ENCODE measurements around the gene SGF29. TPM values are rescaled to one million over a fixed set of nuclear protein-coding genes. Genes with fewer than 3 reads are reported as not detected.
A peak's percentile ranks its signal among the peaks of the same experiment; 100 is the strongest.
"Not testable (repeated sequence)": the region's sequence is repeated elsewhere in the genome, so short reads cannot be mapped to it uniquely, and the experiment has no call there.

SGF29 gene
- total RNA-seq, 3 donors from 2014 or later, result 28.5 to 35.8 (median 28.8) TPM

- peaks cover 0 to 5% of the 10 kb centered on the region in 2 donors for H3K4me1 ChIP-seq
- H3K27ac ChIP-seq, result peak overlapping the region; percentile 51 to 68
- H3K9me3 ChIP-seq, result no peaks in the 10 kb centered on the region
- no peaks in the 10 kb centered on the region for H3K36me3 ChIP-seq
- no peak overlapping the region for H3K4me3 ChIP-seq
- no peaks in the 10 kb centered on the region for H3K27me3 ChIP-seq
- intact Hi-C loops (cut with DNase I; ENCODE audit: low total_unique reads), result loop anchor here (10.0 kb wide), 1 partner anchor 48 kb away; the partner anchor contains the start of genes APOBR and CLN3
- TF ChIP-seq CTCF (IDR thresholded peaks at IDR 0.05) (no peak), POLR2AphosphoS5 (IDR thresholded peaks at IDR 0.05) (no peak), POLR2A (IDR thresholded peaks at IDR 0.05) (no peak)
- DNase-seq (ENCODE audit: low spot score in 2 of 2), result no peak
These were observed 11.1 kb upstream of the SGF29 start for GRCh38 chr16:28542646-28543045.

DNA sequence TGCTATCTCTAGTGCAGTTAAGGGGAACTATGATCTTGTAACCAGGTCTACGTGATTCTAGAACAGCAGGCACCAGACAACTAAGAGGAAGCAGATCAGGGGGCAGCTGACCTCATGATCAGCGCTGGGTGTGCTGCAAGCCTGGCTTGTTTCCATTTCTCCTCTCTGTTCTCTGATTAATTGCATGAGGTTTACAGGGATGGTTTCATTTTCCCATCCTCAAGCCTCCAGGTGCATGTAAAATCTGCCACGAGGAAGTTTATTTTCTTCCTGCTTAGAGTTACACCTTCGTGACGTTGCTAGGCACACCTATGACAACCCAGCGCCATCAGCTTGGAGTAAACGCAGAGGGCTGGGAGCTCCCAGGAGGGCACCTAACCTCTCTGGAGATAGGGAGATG, 10.6 kb upstream of the SGF29 start:
- peak in 1 of 2 donors; percentile 55 for DNase-seq (ENCODE audit: low spot score in 2 of 2)
- Histone ChIP-seq H3K9me3 (no peaks in the 10 kb centered on the region), H3K27ac (peak overlapping the region; percentile 51 to 68), H3K4me3 (no peak overlapping the region), H3K36me3 (no peaks in the 10 kb centered on the region), H3K4me1 (peaks cover 0 to 5% of the 10 kb centered on the region in 2 donors), H3K27me3 (no peaks in the 10 kb centered on the region)
- intact Hi-C loops (cut with DNase I; ENCODE audit: low total_unique reads), result loop anchor here (10.0 kb wide), 1 partner anchor 48 kb away; the partner anchor contains the start of genes APOBR and CLN3
- no peak for TF ChIP-seq CTCF (IDR thresholded peaks at IDR 0.05)
- peak in 1 of 3 donors; percentile 52 for TF ChIP-seq POLR2AphosphoS5 (IDR thresholded peaks at IDR 0.05)
- no peak for TF ChIP-seq POLR2A (IDR thresholded peaks at IDR 0.05)

GRCh38 chr16:28544998-28545397, 8.7 kb upstream of the SGF29 start:
- TF ChIP-seq POLR2AphosphoS5 (IDR thresholded peaks at IDR 0.05), result no peak
- no peak for TF ChIP-seq CTCF (IDR thresholded peaks at IDR 0.05)
- no peak for TF ChIP-seq POLR2A (IDR thresholded peaks at IDR 0.05)
- no peak overlapping the region for H3K4me3 ChIP-seq
- DNase-seq (ENCODE audit: low spot score in 2 of 2), result no peak
- H3K4me1 ChIP-seq, result no peaks in the 10 kb centered on the region
- H3K9me3 ChIP-seq, result no peaks in the 10 kb centered on the region
- no peaks in the 10 kb centered on the region for H3K36me3 ChIP-seq
- intact Hi-C loops (cut with DNase I; ENCODE audit: low total_unique reads), result loop anchor here (10.0 kb wide), 1 partner anchor 50 kb away; the partner anchor contains the start of genes APOBR and CLN3
- no peak overlapping the region for H3K27ac ChIP-seq
- no peaks in the 10 kb centered on the region for H3K27me3 ChIP-seq

GRCh38 chr16:28545964-28546363, 7.8 kb upstream of the SGF29 start:
- not testable (repeated sequence) for H3K27ac ChIP-seq; H3K9me3 ChIP-seq; H3K4me3 ChIP-seq; DNase-seq (ENCODE audit: low spot score in 2 of 2); H3K36me3 ChIP-seq; H3K4me1 ChIP-seq; H3K27me3 ChIP-seq
- intact Hi-C loops (cut with DNase I; ENCODE audit: low total_unique reads), result loop anchor here (10.0 kb wide), 1 partner anchor 51 kb away; the partner anchor contains the start of genes APOBR and CLN3

GRCh38 chr16:28546626-28547025, 7.1 kb upstream of the SGF29 start:
- H3K27me3 ChIP-seq, result no peaks in the 10 kb centered on the region
- DNase-seq (ENCODE audit: low spot score in 2 of 2), result no peak
- no peak overlapping the region for H3K27ac ChIP-seq
- no peaks in the 10 kb centered on the region for H3K36me3 ChIP-seq
- TF ChIP-seq POLR2AphosphoS5 (IDR thresholded peaks at IDR 0.05) (no peak), CTCF (IDR thresholded peaks at IDR 0.05) (no peak), POLR2A (IDR thresholded peaks at IDR 0.05) (no peak)
- intact Hi-C loops (cut with DNase I; ENCODE audit: low total_unique reads), result loop anchor here (10.0 kb wide), 1 partner anchor 52 kb away; the partner anchor contains the start of genes APOBR and CLN3
- H3K4me3 ChIP-seq, result no peak overlapping the region
- no peaks in the 10 kb centered on the region for H3K4me1 ChIP-seq
- no peaks in the 10 kb centered on the region for H3K9me3 ChIP-seq

Data from breast epithelium (tissue), 4 donors.